GM12878 (cell line): ENCODE data around the gene CTNNA3. TPM values are rescaled to one million over a fixed set of nuclear protein-coding genes. Genes with fewer than 3 reads are reported as not detected.

Experiments
- ATAC-seq: fragments of 200-7000 bp; cut with Tn5 transposase; 3 replicates; pipeline ENCODE4 v1.9.1; 2020; ENCODE audit warnings: mild to moderate bottlenecking, moderate library complexity
- BruUV-seq: library from RNA; stranded (reverse); fragments of 400-500 nt; replicated peaks from 2 replicates; lab custom pipeline; 2021; lab: Mats Ljungman, UMichigan
- CTCF ChIA-PET: fragments of 300-600 bp; sonication (Branson Sonifier 250); formaldehyde crosslinking; extraction: SDS; loops from one replicate; lab custom pipeline; 2021; ENCODE audit warnings: inconsistent platforms; lab: Yijun Ruan, JAX
- POLR2A ChIA-PET: fragments of 350-600 bp; formaldehyde crosslinking; extraction: SDS; loops from one replicate; lab custom pipeline; 2021; ENCODE audit warnings: inconsistent platforms; lab: Charles Lee
- RAD21 ChIA-PET: fragments of 300-600 bp; sonication (Branson Sonifier 250); formaldehyde crosslinking; loops from one replicate; lab custom pipeline; 2023; ENCODE audit warnings: antibody characterized with exemption; ENCODE audit not compliant: unreplicated experiment; lab: Charles Lee
- SMC1A ChIA-PET: fragments of 300-600 bp; sonication (Branson Sonifier 250); formaldehyde crosslinking; loops from one replicate; lab custom pipeline; 2023; ENCODE audit not compliant: unreplicated experiment, uncharacterized antibody; lab: Charles Lee
- DNase-seq: peaks from one replicate; pipeline ENCODE4 v3.0.0-alpha.2; 2011; ENCODE audit warnings: low read depth, low spot score
- FAIRE-seq: peaks from 3 replicates; lab custom pipeline; 2011; peaks lifted over from hg19 to GRCh38; lab: Jason Lieb, UNC
- H2AFZ ChIP-seq: 2 replicates; pipeline ENCODE4 v1.6.0; 2011; ENCODE audit warnings: low read depth, low read length, control low read depth; ENCODE audit not compliant: control insufficient read depth
- H3K27ac ChIP-seq: 2 replicates; pipeline ENCODE4 v1.5.1; 2011; ENCODE audit warnings: control low read depth; ENCODE audit not compliant: control insufficient read depth, insufficient read depth
- H3K27me3 ChIP-seq, 2 experiments: replicated peaks in 1 of 2; 2 replicates each; pipeline versions ENCODE4 v1.6.0 to v1.6.1; 2011; ENCODE audit warnings: low read length in 1 of 2; ENCODE audit not compliant: control insufficient read depth in 2 of 2, insufficient read depth in 2 of 2
- H3K36me3 ChIP-seq, 2 experiments: 2 replicates each; pipeline ENCODE4 v1.5.1; 2011; ENCODE audit warnings: low read length in 1 of 2; ENCODE audit not compliant: control insufficient read depth in 2 of 2, insufficient read depth in 2 of 2
- H3K4me1 ChIP-seq: 2 replicates; pipeline ENCODE4 v1.6.1; 2011; ENCODE audit warnings: mild to moderate bottlenecking, low read length, moderate library complexity, mixed read lengths; ENCODE audit not compliant: control insufficient read depth, insufficient read depth
- H3K4me2 ChIP-seq: 2 replicates; pipeline ENCODE4 v1.6.0; 2011; ENCODE audit warnings: control low read depth; ENCODE audit not compliant: control insufficient read depth, insufficient read depth
- H3K4me3 ChIP-seq: fragments of 200-600 bp; sonication (generic); 2 replicates; pipeline ENCODE4 v1.5.1; 2016
- H3K79me2 ChIP-seq: 2 replicates; pipeline ENCODE4 v1.6.0; 2011; ENCODE audit warnings: low read length; ENCODE audit not compliant: control insufficient read depth, insufficient read depth
- H3K9ac ChIP-seq: 2 replicates; pipeline ENCODE4 v1.8.0; 2011; ENCODE audit warnings: low read length, control low read depth, mixed read lengths; ENCODE audit not compliant: control insufficient read depth, insufficient read depth
- H3K9me3 ChIP-seq: replicated peaks from 3 replicates; pipeline ENCODE4 v1.5.1; 2011; ENCODE audit warnings: mild to moderate bottlenecking, low read length; ENCODE audit not compliant: control insufficient read depth, insufficient read depth
- H4K20me1 ChIP-seq: 2 replicates; pipeline ENCODE4 v1.6.0; 2011; ENCODE audit not compliant: control insufficient read depth, insufficient read depth
- CREM ChIP-seq: IDR thresholded peaks from 2 replicates; pipeline ENCODE4 v1.6.1; 2014; ENCODE audit warnings: antibody characterized with exemption, low read depth
- E4F1 ChIP-seq: fragments of 450-650 bp; IDR thresholded peaks from 2 replicates; pipeline ENCODE4 v1.6.1; 2018; ENCODE audit warnings: borderline replicate concordance, mild to moderate bottlenecking; ENCODE audit not compliant: partially characterized antibody
- FOXM1 ChIP-seq: IDR thresholded peaks from 2 replicates; pipeline ENCODE4 v1.6.1; 2012; ENCODE audit warnings: low read depth, mild to moderate bottlenecking, inconsistent platforms, low read length, moderate library complexity
- POLR2AphosphoS2 ChIP-seq: IDR thresholded peaks from 2 replicates; pipeline ENCODE4 v1.6.1; 2011; ENCODE audit warnings: low read depth, mild to moderate bottlenecking, low read length, improper control_type of control experiment, moderate library complexity
- RFX5 ChIP-seq: IDR thresholded peaks from 2 replicates; pipeline ENCODE4 v1.6.1; 2011; ENCODE audit warnings: low read depth, low read length, improper control_type of control experiment
- STAT3 ChIP-seq: IDR thresholded peaks from 2 replicates; pipeline ENCODE4 v1.6.1; 2011; ENCODE audit warnings: low read depth, low read length, improper control_type of control experiment
- ZBED1 ChIP-seq: IDR thresholded peaks from 2 replicates; pipeline ENCODE4 v1.6.1; 2016; ENCODE audit warnings: borderline replicate concordance
- ZNF384 ChIP-seq: IDR thresholded peaks from 2 replicates; pipeline ENCODE4 v1.6.1; 2012; ENCODE audit warnings: low read depth, mild to moderate bottlenecking, low read length, improper control_type of control experiment, borderline replicate concordance
- ZZZ3 ChIP-seq: IDR thresholded peaks from 2 replicates; pipeline ENCODE4 v1.6.1; 2011; ENCODE audit warnings: low read depth; ENCODE audit not compliant: control insufficient read depth, insufficient read length
- WGBS: methylation state at CpG from one replicate; pipeline ENCODE4 v1.1.6; 2016; ENCODE audit warnings: low lambda C conversion rate; ENCODE audit not compliant: insufficient replicate concordance, insufficient coverage; ENCODE audit errors: missing lambda C conversion rate; 5-methylcytosine and 5-hydroxymethylcytosine counted together
- in situ Hi-C: fragments of 300-500 bp; cut with MboI; formaldehyde crosslinking; loops from 9 replicates; pipeline ENCODE4 v1.14.3; 2018; ENCODE audit warnings: mixed read lengths
- intact Hi-C: fragments of 100-400 bp; cut with micrococcal nuclease; formaldehyde crosslinking; loops from one replicate; pipeline ENCODE4 v1.14.2; 2022; ENCODE audit not compliant: unreplicated experiment
- polyA plus RNA-seq, 11 experiments: library from polyadenylated mRNA; depleted of rRNA in 4 of 11; unstranded in 6 of 11; stranded (reverse) in 5 of 11; fragments of >200 nt; fragmentation: Nextera tagmentation in 4 of 11; fragmentation: Illumina TruSeq in 1 of 11; extraction: Ambion mirVana in 4 of 11; extraction: Trizol in 1 of 11; gene quantifications; 1 replicate in 1 of 11; 2 replicates in 10 of 11; pipeline versions ENCODE4 v1.2.1 to v1.2.3, GENCODE V29; 2011 to 2016; ENCODE audit warnings: inconsistent platforms in 2 of 11, missing spikeins in 2 of 11, low read depth in 1 of 11
- total RNA-seq, 4 experiments: library from RNA; depleted of rRNA in 3 of 4; stranded (reverse); fragments of >200 nt in 3 of 4; fragmentation: Illumina TruSeq in 1 of 4; extraction: Trizol in 1 of 4; gene quantifications; 2 replicates each; pipeline versions ENCODE4 v1.2.1 to v1.2.3, GENCODE V29; 2013 to 2021

CTNNA3 gene
- total and polyA plus RNA-seq, 10 of the 15 experiments (the other 5 are each of a cell fraction or from before 2014, with no cell fraction given), result under 0.01 to 4.5 (median 0.22) TPM; not detected in 2

GRCh38 chr10:66586897-66587679 is 1108.9 kb downstream of the CTNNA3 start:
- intact Hi-C loops (loop anchor here (5.0 kb wide), 1 partner anchor 345 kb away; no protein-coding TSS in a partner anchor), in situ Hi-C loops (no loop called here)
- H3K36me3 ChIP-seq, result no peaks in the 10 kb centered on the region
- no peaks in the 10 kb centered on the region for H4K20me1 ChIP-seq
- BruUV-seq, result no TSS peak
- CTCF ChIA-PET, result interaction anchor here (0.5 to 2.0 kb wide), 8 partner anchors 11 to 1624 kb away, joined by 3 to 8 read pairs (median 3); no protein-coding TSS in a partner anchor
- FAIRE-seq (no peak), ATAC-seq (no peak), DNase-seq (no peak)
- RAD21 ChIA-PET, result interaction anchor here (1.4 to 1.7 kb wide), 3 partner anchors 339 to 344 kb away, joined by 3 to 4 read pairs (median 4); partner anchors contain the start of gene LRRTM3
- no peak overlapping the region for H3K4me3 ChIP-seq
- no peaks in the 10 kb centered on the region for H3K27me3 ChIP-seq
- SMC1A ChIA-PET, result interaction anchor here (1.0 to 3.2 kb wide), 5 partner anchors 8 to 345 kb away, joined by 3 to 14 read pairs (median 3); partner anchors contain the start of gene LRRTM3
- TF ChIP-seq RFX5, result no peak
- no peak for TF ChIP-seq ZZZ3
- no peak for TF ChIP-seq E4F1
- no peak for TF ChIP-seq STAT3
- no peak for TF ChIP-seq FOXM1
- TF ChIP-seq POLR2AphosphoS2, result no peak
- no peak for TF ChIP-seq CREM
- TF ChIP-seq ZNF384, result no peak
- TF ChIP-seq ZBED1, result no peak
- H3K4me2 ChIP-seq, result no peak overlapping the region
- H3K79me2 ChIP-seq, result no peaks in the 10 kb centered on the region
- H3K9me3 ChIP-seq, result no peaks in the 10 kb centered on the region
- no peak overlapping the region for H2AFZ ChIP-seq
- H3K27ac ChIP-seq, result no peak overlapping the region
- 29% methylated on average over 4 of the region's 4 CpGs for WGBS
- POLR2A ChIA-PET, result no interaction called here
- H3K4me1 ChIP-seq, result no peaks in the 10 kb centered on the region
- H3K9ac ChIP-seq, result no peak overlapping the region
